HEK293T (cell line): ENCODE results near the gene SEL1L.

Experiments used
- BHLHE40 ChIP-seq: fragments of 450-650 bp; IDR thresholded peaks from 2 replicates; pipeline ENCODE4 v1.6.1; 2016; ENCODE audit warnings: mild to moderate bottlenecking, moderate library complexity, borderline replicate concordance
- ELF4 ChIP-seq: fragments of 450-650 bp; IDR thresholded peaks from 2 replicates; pipeline ENCODE4 v1.6.1; 2017; ENCODE audit warnings: antibody characterized with exemption
- FOXA1 ChIP-seq: fragments of 450-650 bp; IDR thresholded peaks from 2 replicates; pipeline ENCODE4 v1.6.1; 2016; ENCODE audit warnings: mild to moderate bottlenecking
- FOXM1 ChIP-seq: fragments of 450-650 bp; IDR thresholded peaks from 2 replicates; pipeline ENCODE4 v1.6.1; 2017; ENCODE audit warnings: mild to moderate bottlenecking, borderline replicate concordance
- HDGF ChIP-seq: fragments of 450-650 bp; IDR thresholded peaks from 2 replicates; pipeline ENCODE4 v1.6.1; 2017; ENCODE audit warnings: antibody characterized with exemption, borderline replicate concordance
- L3MBTL2 ChIP-seq: fragments of 450-650 bp; conservative IDR thresholded peaks from 2 replicates; pipeline ENCODE4 v1.6.1; 2016; ENCODE audit warnings: mild to moderate bottlenecking
- SP1 ChIP-seq: fragments of 450-650 bp; IDR thresholded peaks from 2 replicates; pipeline ENCODE4 v1.6.1; 2017
- SUZ12 ChIP-seq: fragments of 450-650 bp; IDR thresholded peaks from 2 replicates; pipeline ENCODE4 v1.6.1; 2016; ENCODE audit warnings: mild to moderate bottlenecking
- TARDBP ChIP-seq: fragments of 450-650 bp; IDR thresholded peaks from 2 replicates; pipeline ENCODE4 v1.6.1; 2016
- ZNF384 ChIP-seq: fragments of 450-650 bp; IDR thresholded peaks from 2 replicates; pipeline ENCODE4 v1.6.1; 2016

DNA sequence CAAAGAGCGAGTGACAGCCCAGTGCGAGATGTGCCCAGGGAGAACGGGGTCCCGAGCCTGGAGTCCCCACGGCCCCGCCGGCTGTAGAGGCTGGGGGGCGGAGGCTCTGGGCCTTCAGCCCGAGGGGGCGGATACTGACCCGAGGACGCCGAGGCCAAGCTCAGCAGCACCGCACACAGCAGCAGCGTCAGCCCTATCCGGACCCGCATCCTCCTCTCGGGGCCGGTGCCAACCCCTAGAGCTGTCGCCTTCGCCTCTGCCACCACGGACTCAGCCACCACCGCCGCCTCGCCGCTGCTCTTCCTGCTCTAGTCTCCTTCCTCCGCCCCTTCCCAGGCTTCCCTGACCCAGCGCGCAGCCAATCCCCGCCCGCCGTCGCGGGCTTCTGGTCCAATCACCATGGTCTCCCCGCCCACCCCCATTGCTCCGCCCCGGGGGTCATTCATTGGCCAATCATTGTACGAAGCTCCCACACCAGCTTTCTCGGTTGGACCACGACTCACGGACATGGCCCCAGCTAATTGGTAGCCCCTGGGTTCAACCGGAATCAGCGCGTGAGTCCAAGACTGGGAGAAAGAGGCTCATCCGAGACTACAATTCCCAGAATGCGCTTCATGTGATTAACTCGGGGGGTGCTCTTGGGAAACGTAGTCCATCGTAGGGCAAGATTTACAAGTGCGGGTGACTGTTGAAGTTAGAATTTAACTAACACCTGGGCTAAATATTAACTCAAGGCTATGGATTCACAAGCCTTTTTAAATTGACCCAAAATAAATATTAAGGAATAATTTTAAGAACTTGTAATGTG is at the start of gene SEL1L:
- TF ChIP-seq SP1 (no peak), FOXA1 (no peak), L3MBTL2 (peak; percentile 52), SUZ12 (peak; percentile 82), HDGF (no peak), FOXM1 (no peak), BHLHE40 (no peak), TARDBP (no peak), ZNF384 (no peak), ELF4 (peak; percentile 44; the same call in 1 of the 2 replicates)
